Ovary (tissue), 3 donors: ENCODE measurements around the gene CARF.

Experiments
- EP300 ChIP-seq: sonication (generic); formaldehyde crosslinking; IDR thresholded peaks from one replicate; pipeline ENCODE4 v1.6.1; 2017; ENCODE audit warnings: antibody characterized with exemption
- POLR2A ChIP-seq: fragments of 450-650 bp; IDR thresholded peaks from one replicate; pipeline ENCODE4 v1.6.1; 2017; ENCODE audit warnings: antibody characterized with exemption, mild to moderate bottlenecking, moderate library complexity
- TF ChIP-seq, protein P1 (sequence below), 3 donors: fragments of 450-650 bp in 2 of 3; fragments of 200-600 bp in 1 of 3; IDR thresholded peaks; one replicate each; pipeline versions ENCODE4 v1.5.1 to v1.8.0; 2016 to 2022; ENCODE audit warnings: antibody characterized with exemption in 3 of 3, mild to moderate bottlenecking in 1 of 3
- donor health status: DM: no; HTN: no; CAD: no.

DNA sequence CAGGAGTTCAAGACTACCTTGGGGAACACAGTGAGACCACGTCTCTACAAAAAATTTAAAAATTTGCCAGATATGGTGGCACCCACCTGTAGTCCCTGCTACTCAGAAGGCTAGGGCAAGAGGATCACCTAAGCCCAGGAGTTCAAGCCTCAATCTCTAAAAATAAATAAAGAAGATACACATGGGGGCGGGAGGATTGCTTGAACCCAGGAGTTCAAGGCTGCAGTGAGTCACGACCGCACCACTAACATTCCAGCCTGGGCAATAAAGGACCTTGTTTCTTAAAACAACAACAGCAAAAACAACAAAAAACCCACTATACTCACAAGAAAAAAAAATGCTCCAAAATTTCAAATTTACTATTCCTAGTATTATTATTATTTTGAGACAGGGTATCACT is 30.5 kb upstream of the CARF start:
- no peak for TF ChIP-seq POLR2A
- TF ChIP-seq, protein P1, sequence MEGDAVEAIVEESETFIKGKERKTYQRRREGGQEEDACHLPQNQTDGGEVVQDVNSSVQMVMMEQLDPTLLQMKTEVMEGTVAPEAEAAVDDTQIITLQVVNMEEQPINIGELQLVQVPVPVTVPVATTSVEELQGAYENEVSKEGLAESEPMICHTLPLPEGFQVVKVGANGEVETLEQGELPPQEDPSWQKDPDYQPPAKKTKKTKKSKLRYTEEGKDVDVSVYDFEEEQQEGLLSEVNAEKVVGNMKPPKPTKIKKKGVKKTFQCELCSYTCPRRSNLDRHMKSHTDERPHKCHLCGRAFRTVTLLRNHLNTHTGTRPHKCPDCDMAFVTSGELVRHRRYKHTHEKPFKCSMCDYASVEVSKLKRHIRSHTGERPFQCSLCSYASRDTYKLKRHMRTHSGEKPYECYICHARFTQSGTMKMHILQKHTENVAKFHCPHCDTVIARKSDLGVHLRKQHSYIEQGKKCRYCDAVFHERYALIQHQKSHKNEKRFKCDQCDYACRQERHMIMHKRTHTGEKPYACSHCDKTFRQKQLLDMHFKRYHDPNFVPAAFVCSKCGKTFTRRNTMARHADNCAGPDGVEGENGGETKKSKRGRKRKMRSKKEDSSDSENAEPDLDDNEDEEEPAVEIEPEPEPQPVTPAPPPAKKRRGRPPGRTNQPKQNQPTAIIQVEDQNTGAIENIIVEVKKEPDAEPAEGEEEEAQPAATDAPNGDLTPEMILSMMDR (IDR thresholded peaks at IDR 0.05), result no peak
- no peak for TF ChIP-seq EP300
